Spleen (tissue), 7 donors: ENCODE results near the gene BRD3OS.

Experiments
- POLR2AphosphoS5 ChIP-seq, 3 donors: sonication (generic); formaldehyde crosslinking; IDR thresholded peaks; one replicate each; pipeline ENCODE4 v1.5.1; 2017; ENCODE audit warnings: antibody characterized with exemption in 3 of 3
- TF ChIP-seq, protein P1 (sequence below), 11 experiments: fragments of 200-600 bp in 7 of 11; fragments of 450-650 bp in 4 of 11; sonication (generic) in 4 of 11; IDR thresholded peaks in 8 of 11; conservative IDR thresholded peaks in 3 of 11; 1 replicate in 7 of 11; 2 replicates in 4 of 11; pipeline versions ENCODE4 v1.4.0 to v1.8.0; 2016 to 2021; ENCODE audit warnings: antibody characterized with exemption in 11 of 11, inconsistent platforms in 4 of 11, mild to moderate bottlenecking in 1 of 11
- donor health status: DM: no; HTN: no; CAD: no; lungs with moderate emphysema.
- donor health status: DM: no; HTN: no; CAD: no.
- donor health status: DM: no; HTN: no; CAD: no.

GRCh38 chr9:134068744-134069479, 43.6 kb downstream of the BRD3OS start:
- TF ChIP-seq, protein P1, sequence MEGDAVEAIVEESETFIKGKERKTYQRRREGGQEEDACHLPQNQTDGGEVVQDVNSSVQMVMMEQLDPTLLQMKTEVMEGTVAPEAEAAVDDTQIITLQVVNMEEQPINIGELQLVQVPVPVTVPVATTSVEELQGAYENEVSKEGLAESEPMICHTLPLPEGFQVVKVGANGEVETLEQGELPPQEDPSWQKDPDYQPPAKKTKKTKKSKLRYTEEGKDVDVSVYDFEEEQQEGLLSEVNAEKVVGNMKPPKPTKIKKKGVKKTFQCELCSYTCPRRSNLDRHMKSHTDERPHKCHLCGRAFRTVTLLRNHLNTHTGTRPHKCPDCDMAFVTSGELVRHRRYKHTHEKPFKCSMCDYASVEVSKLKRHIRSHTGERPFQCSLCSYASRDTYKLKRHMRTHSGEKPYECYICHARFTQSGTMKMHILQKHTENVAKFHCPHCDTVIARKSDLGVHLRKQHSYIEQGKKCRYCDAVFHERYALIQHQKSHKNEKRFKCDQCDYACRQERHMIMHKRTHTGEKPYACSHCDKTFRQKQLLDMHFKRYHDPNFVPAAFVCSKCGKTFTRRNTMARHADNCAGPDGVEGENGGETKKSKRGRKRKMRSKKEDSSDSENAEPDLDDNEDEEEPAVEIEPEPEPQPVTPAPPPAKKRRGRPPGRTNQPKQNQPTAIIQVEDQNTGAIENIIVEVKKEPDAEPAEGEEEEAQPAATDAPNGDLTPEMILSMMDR (IDR thresholded peaks at IDR 0.05 in 8 of 11, conservative IDR thresholded peaks at IDR 0.05 in 3 of 11), result no peak
- no peak for TF ChIP-seq POLR2AphosphoS5 (IDR thresholded peaks at IDR 0.05)
